SH-SY5Y (cell line): ENCODE results near the gene VRTN.

Experiments used
- GATA2 ChIP-seq: IDR thresholded peaks from 2 replicates; pipeline ENCODE4 v1.6.1; 2011; ENCODE audit warnings: mild to moderate bottlenecking, low read depth, low read length
- GATA3 ChIP-seq: IDR thresholded peaks from 2 replicates; pipeline ENCODE4 v1.6.1; 2011; ENCODE audit warnings: low read depth, mild to moderate bottlenecking, low read length, moderate library complexity

DNA sequence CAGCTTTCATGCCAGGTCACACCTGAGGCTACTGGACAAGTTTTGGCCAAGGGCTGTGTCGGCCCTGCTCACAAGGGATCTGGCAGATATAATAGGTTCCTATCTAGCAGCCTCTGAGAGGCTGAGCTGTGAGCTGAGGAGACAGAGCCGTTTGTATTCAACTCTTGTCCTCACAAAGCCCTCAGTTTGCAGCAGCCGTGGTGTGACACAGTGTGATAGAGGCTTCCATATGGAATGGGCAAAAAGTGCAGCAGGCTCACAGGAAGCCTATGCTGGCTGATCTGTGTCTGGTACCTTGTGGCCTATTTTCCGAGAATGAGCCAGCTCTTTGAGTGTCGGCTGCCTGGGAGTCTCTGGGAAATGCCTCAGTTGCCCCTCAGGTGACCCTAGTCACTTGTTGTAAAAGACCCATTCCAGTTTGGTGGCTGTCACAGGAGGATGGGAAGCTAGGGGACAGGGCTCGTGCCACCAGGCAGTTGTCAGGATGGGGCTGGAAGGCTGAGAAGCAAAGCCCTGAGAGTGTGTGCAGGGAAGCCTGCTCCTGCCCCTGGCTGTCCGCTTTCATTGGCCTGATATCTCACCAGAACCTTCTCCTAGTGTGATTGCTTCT is 16.1 kb downstream of the VRTN start:
- TF ChIP-seq GATA2 (no peak), GATA3 (no peak)
